AG10803 (cell line): ENCODE measurements around the gene GARRE1.

ENCODE experiments used
- DNase-seq: peaks from one replicate; pipeline ENCODE4 v3.0.0; 2010; ENCODE audit warnings: low read depth
- H3K4me3 ChIP-seq: 2 replicates; pipeline ENCODE4 v1.5.1; 2011; ENCODE audit warnings: mild to moderate bottlenecking, low read length, control low read depth
- TF ChIP-seq, protein P1 (sequence below): conservative IDR thresholded peaks from 2 replicates; pipeline ENCODE4 v1.5.1; 2011; ENCODE audit warnings: mild to moderate bottlenecking, low read length, control low read depth, inconsistent platforms

GARRE1 gene

GRCh38 chr19:34254698-34255432, 511 bp downstream of the GARRE1 start:
- peak overlapping the region; percentile 77 for H3K4me3 ChIP-seq
- DNase-seq = no peak
- TF ChIP-seq, protein P1, sequence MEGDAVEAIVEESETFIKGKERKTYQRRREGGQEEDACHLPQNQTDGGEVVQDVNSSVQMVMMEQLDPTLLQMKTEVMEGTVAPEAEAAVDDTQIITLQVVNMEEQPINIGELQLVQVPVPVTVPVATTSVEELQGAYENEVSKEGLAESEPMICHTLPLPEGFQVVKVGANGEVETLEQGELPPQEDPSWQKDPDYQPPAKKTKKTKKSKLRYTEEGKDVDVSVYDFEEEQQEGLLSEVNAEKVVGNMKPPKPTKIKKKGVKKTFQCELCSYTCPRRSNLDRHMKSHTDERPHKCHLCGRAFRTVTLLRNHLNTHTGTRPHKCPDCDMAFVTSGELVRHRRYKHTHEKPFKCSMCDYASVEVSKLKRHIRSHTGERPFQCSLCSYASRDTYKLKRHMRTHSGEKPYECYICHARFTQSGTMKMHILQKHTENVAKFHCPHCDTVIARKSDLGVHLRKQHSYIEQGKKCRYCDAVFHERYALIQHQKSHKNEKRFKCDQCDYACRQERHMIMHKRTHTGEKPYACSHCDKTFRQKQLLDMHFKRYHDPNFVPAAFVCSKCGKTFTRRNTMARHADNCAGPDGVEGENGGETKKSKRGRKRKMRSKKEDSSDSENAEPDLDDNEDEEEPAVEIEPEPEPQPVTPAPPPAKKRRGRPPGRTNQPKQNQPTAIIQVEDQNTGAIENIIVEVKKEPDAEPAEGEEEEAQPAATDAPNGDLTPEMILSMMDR = no peak

- no peak for DNase-seq
- H3K4me3 ChIP-seq = peak overlapping the region; percentile 77
- TF ChIP-seq, protein P1 = no peak
Measured at GRCh38 chr19:34255546-34255945, 1.2 kb downstream of the GARRE1 start.

- peak; percentile 77 for DNase-seq
- TF ChIP-seq, protein P1 = no peak
- H3K4me3 ChIP-seq = no peak overlapping the region
Measured at GRCh38 chr19:34256835-34257558, 2.6 kb downstream of the GARRE1 start.

GRCh38 chr19:34257559-34257924, 3.2 kb downstream of the GARRE1 start:
- TF ChIP-seq, protein P1 = no peak
- H3K4me3 ChIP-seq = no peak overlapping the region
- DNase-seq = no peak

GRCh38 chr19:34259367-34260095, 5.2 kb downstream of the GARRE1 start:
- TF ChIP-seq, protein P1 = no peak
- no peak overlapping the region for H3K4me3 ChIP-seq
- no peak for DNase-seq

DNA sequence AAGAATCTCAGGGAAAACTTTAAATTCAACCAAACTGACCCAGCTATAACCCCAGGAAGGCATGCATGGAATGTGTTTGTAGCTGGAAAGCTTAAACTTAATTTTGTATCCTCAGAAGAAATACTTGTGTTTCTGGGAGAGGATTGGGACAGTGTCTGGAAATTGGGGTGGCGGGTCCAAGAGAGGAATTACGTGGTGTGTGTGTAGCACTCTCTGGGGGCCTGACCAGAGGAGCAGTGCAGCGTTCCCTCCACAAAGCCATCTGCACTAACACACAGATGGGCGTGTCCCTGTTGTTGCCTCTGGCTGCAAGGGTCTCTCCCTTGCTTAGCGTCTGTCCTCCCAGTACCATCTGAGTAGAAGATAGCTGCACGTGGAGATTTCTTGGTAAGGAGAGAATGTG, 6.4 kb downstream of the GARRE1 start:
- 0 out of 2 replicates have a peak overlapping the region, but pooled peaks have one; percentile 8 for H3K4me3 ChIP-seq
- TF ChIP-seq, protein P1 = no peak
- peak; percentile 42 for DNase-seq
